Stimulated activated memory B cell treated with anti-CD40 and anti-IgM and Interleukin-4, amounts not matched to agents 10 μg/mL and 1 μg/mL and 100 μg/mL, for 72 hours (primary cell): Measurements from ENCODE around the gene IDH3G.
A peak's percentile ranks its signal among the peaks of the same experiment; 100 is the strongest.

Experiments
- ATAC-seq: fragments of 150-1000 bp; cut with Tn5 transposase; 2 replicates; pipeline ENCODE4 v1.10.0; 2021
- H3K27ac Mint-ChIP-seq: one replicate; pipeline ENCODE4 v1.8.0; 2022; ENCODE audit warnings: mild to moderate bottlenecking, mixed read lengths
- H3K27me3 Mint-ChIP-seq: one replicate; pipeline ENCODE4 v1.8.0; 2022; ENCODE audit warnings: mixed read lengths
- H3K36me3 Mint-ChIP-seq: one replicate; pipeline ENCODE4 v1.8.0; 2022; ENCODE audit warnings: mixed read lengths
- H3K4me1 Mint-ChIP-seq: one replicate; pipeline ENCODE4 v1.8.0; 2022; ENCODE audit warnings: mixed read lengths
- H3K4me3 Mint-ChIP-seq: one replicate; pipeline ENCODE4 v1.8.0; 2022; ENCODE audit warnings: mild to moderate bottlenecking, moderate library complexity, mixed read lengths
- H3K9me3 Mint-ChIP-seq: one replicate; pipeline ENCODE4 v1.8.0; 2022; ENCODE audit warnings: mixed read lengths

IDH3G gene

DNA sequence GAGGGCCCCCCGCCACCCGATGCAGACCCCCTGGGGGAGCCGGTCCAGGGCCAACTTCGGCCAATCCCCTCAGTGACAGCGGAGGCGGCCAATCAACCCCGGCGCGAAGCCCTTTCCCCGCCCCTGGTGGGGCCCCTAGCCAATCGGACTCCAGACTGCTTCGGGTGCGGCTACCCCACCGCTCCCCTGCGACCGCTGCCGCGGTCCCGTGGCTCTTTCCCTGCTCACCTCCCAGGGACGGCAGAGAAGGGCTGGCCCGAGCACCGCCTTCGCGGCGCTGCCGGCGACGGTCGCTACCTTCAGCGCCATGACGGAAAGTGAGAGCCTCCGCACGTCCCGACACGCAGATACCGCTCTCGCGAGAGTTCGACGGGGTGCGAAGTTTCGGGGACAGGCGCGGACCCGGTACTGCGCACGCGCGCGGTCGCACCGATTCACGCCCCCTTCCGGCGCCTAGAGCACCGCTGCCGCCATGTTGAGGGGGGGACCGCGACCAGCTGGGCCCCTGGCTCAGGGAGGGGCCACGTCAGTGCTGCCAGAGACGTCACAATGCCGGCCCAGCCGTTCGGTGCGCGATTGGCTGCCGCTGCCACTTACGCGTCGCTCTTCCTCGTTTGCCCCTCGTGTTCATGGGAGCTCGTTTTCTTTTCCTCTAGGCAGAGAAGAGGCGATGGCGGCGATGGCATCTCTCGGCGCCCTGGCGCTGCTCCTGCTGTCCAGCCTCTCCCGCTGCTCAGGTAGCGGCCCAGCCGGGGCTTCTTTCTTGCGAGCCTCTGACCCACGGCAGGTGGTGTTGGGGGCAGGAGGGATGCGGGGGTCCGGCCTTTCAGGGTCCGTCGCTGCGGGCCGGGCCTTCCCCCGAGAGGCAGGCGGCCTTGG, at the start of gene IDH3G, which contains the start of gene SSR4:
IDH3G (minus strand) TSS at position 358 of the 879 bp plus-strand sequence; CDS start at position 309, 49 bp downstream.
SSR4 (plus strand) TSS at position 651 of the 879 bp plus-strand sequence; CDS start at position 671, 20 bp downstream.
- no peaks in the 10 kb centered on the region for H3K9me3 Mint-ChIP-seq
- ATAC-seq = peak; percentile 97
- peak within 1 kb of the TSS; percentile 99 for H3K27ac Mint-ChIP-seq
- no peaks in the 10 kb centered on the region for H3K27me3 Mint-ChIP-seq
- peaks cover 17% of the 10 kb centered on the region for H3K4me1 Mint-ChIP-seq
- H3K36me3 Mint-ChIP-seq = peaks cover 13% of the 10 kb centered on the region
- peak within 1 kb of the TSS; percentile 99 for H3K4me3 Mint-ChIP-seq

DNA sequence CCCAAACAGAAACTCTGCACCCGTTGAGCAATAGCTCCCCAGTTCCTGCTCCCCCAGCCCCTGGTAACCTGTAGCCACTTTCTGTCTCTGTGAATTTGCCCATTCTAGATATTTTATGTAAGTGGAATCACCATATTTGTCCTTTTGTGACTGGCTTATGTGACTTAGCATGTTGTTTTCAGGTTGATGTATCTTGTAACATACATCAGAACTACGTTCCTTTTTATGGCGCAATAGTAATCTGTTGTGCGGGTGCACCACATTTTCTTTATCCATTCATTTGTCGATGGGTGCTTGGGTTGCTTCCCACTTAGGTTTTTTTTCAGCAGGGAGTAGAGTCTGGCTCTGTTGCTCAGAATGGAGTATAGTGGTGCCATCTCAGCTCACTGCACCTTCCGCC, 42.7 kb upstream of the IDH3G start:
- peaks cover 33% of the 10 kb centered on the region for H3K27me3 Mint-ChIP-seq
- H3K36me3 Mint-ChIP-seq = no peaks in the 10 kb centered on the region
- no peak overlapping the region for H3K4me3 Mint-ChIP-seq
- no peaks in the 10 kb centered on the region for H3K4me1 Mint-ChIP-seq
- no peaks in the 10 kb centered on the region for H3K9me3 Mint-ChIP-seq
- H3K27ac Mint-ChIP-seq = no peak overlapping the region
- no peak for ATAC-seq

DNA sequence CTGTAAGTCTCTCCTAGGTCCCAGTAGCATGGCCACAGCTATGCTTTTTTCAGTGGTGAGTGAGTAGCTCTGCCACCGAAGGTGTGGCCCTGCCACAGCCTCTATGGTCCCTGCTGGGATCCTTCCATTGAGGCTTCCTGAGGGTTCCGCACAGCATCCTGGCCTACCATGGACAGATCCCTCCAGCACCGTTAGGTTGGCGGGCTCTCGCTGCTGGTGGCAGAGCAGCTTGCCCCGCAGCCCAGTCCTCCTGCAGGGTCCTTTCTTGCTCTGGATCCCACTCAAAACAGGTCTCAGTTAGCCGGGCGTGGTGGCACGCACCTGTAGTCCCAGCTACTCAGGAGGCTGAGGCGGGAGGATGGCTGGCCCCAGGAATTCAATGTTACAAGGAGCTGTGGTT, 38.6 kb upstream of the IDH3G start:
- Mint-ChIP-seq H3K4me1 (no peaks in the 10 kb centered on the region), H3K9me3 (no peaks in the 10 kb centered on the region), H3K4me3 (no peak overlapping the region), H3K27ac (no peak overlapping the region), H3K27me3 (peaks cover 43% of the 10 kb centered on the region), H3K36me3 (no peaks in the 10 kb centered on the region)
- ATAC-seq = no peak

DNA sequence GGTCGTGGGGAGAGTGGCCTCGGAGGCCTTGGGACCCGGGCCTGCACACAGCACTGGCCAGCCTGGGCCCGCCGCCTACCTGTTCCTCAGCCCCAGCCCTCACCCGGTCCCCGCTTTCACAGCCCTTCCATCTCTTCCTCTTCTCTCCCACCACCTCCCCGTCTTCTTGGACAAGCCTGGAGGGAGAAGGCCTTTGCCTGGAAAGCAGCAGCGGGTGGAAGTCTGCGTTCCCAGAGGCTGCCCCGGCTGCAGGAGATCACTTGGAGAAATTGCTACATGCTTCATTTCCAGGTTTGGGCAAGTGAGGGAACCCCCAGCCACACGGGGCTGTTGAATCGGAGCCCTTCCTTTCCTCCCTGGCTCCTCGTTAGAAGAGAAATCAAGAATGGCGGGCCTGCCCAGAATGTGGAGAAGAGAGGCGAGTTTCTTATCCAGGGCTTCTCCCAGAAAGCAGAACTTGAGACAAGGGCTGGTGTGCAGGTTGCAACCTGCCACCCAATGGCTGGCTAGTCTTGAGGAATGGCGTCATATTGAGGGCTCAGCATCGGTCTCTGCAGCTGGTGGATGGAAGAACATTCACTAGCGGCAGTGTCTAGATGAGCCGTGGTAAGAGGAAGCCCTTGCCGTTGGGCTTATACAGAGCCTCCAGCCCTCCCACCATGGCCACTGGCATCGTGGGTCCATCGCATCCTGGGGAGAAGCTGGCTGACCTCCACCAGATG, 37.4 kb upstream of the IDH3G start:
- Mint-ChIP-seq H3K4me1 (no peaks in the 10 kb centered on the region), H3K27ac (no peak overlapping the region), H3K9me3 (no peaks in the 10 kb centered on the region), H3K27me3 (peaks cover 52% of the 10 kb centered on the region), H3K4me3 (peak overlapping the region; percentile 53), H3K36me3 (no peaks in the 10 kb centered on the region)
- no peak for ATAC-seq

DNA sequence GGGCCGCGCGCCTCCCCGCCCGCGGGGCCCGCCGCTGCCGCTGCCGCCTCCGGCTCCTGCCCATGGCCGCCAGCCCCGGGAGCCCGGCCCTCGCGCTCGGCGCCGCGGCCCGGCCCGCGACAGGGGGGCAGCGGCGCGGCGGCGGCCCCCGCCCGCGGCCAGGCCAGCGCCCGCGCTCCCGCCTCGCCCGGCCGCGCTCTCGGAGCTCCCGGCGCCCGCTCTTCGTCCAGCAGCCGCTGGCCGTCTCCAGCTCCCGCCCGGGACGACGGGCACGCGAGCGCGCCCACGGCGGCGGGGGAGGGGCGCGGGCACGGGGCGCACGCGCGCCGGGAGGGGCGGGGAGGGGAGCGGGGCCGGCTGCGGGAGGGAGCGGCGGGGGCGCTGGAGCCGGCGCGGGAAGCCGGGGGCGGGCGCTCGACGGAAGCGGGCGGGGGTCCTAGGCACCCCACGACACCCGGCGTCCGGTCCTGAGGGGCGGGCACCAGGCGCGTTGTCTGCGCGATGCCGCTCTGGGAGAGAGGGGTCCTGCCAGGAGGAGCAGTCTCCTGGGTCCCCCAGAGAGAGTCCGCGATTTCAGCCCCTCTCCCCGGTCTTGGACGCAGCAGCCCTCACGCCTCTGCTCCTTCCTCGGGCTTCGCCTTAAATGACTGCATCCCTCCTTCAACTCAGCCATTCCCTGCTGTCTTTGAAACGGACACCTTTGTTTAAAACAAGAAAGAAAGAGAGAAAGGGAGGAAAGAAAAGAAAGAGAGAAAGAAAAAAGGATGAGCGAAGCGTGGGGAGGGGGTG, 36.7 kb upstream of the IDH3G start:
- Mint-ChIP-seq H3K27ac (no peak overlapping the region), H3K4me1 (no peaks in the 10 kb centered on the region), H3K9me3 (no peaks in the 10 kb centered on the region), H3K4me3 (no peak overlapping the region), H3K36me3 (no peaks in the 10 kb centered on the region), H3K27me3 (peaks cover 52% of the 10 kb centered on the region)
- no peak for ATAC-seq

DNA sequence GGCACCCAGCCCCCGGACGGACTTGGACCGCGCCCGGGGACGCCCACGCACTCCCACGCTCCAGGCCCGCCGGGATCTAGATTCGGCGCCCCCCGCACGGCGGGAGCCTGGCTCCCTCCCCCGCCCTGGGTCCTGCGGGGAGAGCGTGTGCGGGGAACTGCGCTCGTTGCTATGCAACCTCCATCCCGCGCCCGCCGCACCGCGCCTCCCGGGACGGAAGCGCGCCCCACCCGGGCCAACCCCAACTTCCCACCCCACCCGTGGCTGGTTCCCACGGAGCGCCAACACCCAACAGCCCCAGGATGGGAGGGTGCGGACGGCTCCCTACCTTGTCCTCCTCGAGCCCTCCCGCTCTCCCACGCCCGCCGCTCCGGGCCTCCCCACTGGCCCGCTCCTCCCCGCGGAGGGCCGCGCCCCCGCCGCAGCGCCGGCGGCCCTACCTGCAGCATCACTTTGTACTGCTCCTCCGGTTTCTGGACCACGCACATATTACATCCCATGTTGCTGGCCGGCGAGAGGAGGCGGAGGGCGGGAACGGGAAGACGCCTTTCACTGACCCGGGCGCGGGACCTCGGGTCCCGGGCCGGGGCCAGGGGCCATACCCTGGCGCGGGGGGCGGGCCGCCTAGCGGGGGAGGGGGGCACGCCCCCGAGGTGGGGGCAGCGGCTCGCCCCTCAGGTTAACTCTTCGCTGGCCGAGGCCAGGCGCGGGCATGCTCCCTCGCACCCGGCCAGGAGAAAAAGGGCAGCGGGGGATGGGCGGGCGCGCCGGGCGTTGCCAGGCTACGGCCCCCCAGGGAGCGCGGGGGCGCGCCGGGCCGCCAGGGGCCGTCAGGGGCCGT, 35.8 kb upstream of the IDH3G start, which contains the start of gene PDZD4:
PDZD4 (minus strand) TSS at position 746 of the 841 bp plus-strand sequence; CDS start at position 500, 246 bp downstream.
- Mint-ChIP-seq H3K36me3 (no peaks in the 10 kb centered on the region), H3K4me3 (peak within 1 kb of the TSS; percentile 60), H3K27me3 (peaks cover 52% of the 10 kb centered on the region), H3K27ac (no peak within 1 kb of the TSS), H3K9me3 (no peaks in the 10 kb centered on the region), H3K4me1 (no peaks in the 10 kb centered on the region)
- ATAC-seq = peak; percentile 27

DNA sequence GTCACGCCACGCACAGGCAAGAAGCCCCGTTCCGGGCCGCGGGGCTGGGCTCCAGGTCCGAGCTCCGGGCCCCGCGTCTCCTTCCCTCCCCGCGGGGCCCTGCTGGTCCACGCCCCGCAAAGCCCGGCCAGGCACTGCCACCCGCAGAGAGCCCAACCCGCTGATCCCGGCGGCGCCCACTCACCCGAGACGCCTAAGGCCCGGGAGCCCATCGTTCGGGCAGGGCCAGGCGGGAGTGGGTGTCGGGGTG, 35.3 kb upstream of the IDH3G start:
- peaks cover 52% of the 10 kb centered on the region for H3K27me3 Mint-ChIP-seq
- no peak overlapping the region for H3K4me3 Mint-ChIP-seq
- H3K27ac Mint-ChIP-seq = no peak overlapping the region
- no peaks in the 10 kb centered on the region for H3K36me3 Mint-ChIP-seq
- H3K9me3 Mint-ChIP-seq = no peaks in the 10 kb centered on the region
- no peak for ATAC-seq
- no peaks in the 10 kb centered on the region for H3K4me1 Mint-ChIP-seq

DNA sequence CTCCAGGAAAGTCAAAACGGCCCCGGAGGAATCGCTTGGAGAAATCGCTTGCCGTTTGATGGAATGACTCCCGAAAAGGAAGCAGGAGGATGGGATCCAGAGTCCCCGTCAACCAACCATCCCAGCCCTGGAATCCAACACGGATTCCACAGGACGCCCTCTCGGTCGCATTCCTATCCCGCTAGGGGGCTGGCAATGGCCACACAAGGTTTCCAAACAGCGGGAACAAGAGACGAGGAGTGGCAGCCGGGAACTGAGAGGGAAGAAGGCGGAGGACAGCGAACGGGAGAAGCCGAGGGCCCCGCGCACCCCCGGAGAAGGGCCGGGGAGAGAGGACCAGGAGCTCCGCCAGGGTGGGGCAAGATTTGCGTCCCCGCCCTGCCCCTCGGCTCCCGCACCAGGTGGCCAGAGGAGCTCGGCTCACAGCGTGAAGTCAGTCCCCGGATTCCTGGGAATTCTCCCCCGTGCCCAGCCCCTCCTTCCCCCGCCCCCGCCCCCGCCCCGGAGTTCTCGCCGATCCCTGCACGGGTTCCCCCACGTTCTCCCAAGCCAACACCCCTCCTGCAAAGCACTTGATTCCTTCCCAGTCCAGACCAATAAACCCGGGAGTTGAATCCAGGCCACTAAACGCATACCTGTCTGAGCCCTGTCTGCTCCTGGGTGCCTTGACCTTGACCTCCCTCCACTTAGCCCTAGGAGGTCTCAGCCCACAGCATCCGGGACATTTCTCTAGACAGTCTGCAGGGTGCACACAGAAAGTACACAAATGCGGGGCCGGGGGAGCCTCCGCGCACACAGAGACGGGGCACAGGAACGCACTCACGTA, 34.8 kb upstream of the IDH3G start:
- no peak for ATAC-seq
- Mint-ChIP-seq H3K36me3 (no peaks in the 10 kb centered on the region), H3K27ac (no peak overlapping the region), H3K4me3 (peak overlapping the region; percentile 29), H3K27me3 (peaks cover 58% of the 10 kb centered on the region), H3K4me1 (no peaks in the 10 kb centered on the region), H3K9me3 (no peaks in the 10 kb centered on the region)

DNA sequence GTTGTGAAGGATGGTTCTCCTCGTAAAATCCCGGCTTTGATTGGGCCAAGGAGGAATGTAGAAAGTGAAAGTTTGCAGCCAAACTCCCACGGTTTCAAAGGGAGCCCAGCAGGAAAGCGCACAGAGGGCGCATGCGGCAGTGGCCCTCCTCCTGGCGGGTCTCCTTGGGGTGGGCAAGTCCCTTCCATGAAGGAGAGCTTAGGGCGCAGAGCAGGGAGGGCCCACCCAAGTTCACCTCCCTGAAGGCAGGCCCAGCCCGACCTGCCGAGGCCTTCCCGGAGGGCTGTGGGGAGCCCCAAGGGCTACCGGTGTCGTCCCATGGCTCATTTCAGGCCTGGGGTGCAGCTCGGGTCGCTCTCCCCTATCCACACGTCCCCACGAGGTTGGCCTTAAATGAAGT, 34.1 kb upstream of the IDH3G start:
- no peaks in the 10 kb centered on the region for H3K36me3 Mint-ChIP-seq
- H3K27ac Mint-ChIP-seq = no peak overlapping the region
- H3K4me3 Mint-ChIP-seq = no peak overlapping the region
- no peaks in the 10 kb centered on the region for H3K9me3 Mint-ChIP-seq
- peaks cover 61% of the 10 kb centered on the region for H3K27me3 Mint-ChIP-seq
- no peaks in the 10 kb centered on the region for H3K4me1 Mint-ChIP-seq
- ATAC-seq = no peak

DNA sequence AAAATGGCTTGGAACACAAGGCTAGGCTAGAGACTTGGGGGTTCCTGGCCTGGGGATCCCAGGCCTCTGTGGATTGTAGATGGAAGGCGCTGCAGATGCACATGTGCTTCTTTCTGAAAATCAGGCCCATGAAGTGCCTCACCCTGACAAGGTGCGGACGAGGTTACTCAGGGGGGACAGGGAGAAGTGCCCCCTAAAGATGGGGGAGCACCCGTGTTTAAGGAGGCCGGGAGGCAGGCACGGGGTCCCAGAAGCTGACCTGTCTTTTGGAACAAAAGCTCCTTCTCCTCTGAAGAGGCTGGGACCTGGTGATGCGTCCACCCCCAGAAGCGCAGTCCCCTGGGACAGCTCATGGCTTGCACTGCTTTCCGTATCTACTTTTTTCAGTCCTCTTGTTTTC, 33.7 kb upstream of the IDH3G start:
- Mint-ChIP-seq H3K27ac (no peak overlapping the region), H3K36me3 (no peaks in the 10 kb centered on the region), H3K9me3 (no peaks in the 10 kb centered on the region), H3K27me3 (peaks cover 57% of the 10 kb centered on the region), H3K4me3 (no peak overlapping the region), H3K4me1 (no peaks in the 10 kb centered on the region)
- no peak for ATAC-seq

DNA sequence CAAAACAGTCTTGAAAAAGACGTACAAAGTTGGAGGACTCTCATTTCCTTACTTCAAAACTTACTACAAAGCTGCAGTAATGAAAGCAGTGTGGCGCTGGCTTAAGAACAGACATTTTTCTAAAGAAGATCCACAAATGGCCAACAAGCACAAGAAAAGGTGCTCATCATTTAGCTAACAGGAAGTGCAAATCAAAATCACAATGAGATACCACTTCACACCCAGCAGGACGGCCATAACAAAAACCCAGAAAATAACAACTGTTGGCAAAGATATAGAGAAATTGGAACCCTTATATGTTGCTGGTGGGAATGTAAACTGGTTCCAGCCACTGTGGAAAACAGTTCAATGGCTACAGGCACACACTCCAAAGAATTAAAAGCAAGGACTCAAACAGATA, 32.8 kb upstream of the IDH3G start:
- Mint-ChIP-seq H3K36me3 (no peaks in the 10 kb centered on the region), H3K9me3 (no peaks in the 10 kb centered on the region), H3K4me1 (peaks cover 8% of the 10 kb centered on the region), H3K4me3 (no peak overlapping the region), H3K27me3 (peaks cover 57% of the 10 kb centered on the region), H3K27ac (no peak overlapping the region)
- no peak for ATAC-seq

DNA sequence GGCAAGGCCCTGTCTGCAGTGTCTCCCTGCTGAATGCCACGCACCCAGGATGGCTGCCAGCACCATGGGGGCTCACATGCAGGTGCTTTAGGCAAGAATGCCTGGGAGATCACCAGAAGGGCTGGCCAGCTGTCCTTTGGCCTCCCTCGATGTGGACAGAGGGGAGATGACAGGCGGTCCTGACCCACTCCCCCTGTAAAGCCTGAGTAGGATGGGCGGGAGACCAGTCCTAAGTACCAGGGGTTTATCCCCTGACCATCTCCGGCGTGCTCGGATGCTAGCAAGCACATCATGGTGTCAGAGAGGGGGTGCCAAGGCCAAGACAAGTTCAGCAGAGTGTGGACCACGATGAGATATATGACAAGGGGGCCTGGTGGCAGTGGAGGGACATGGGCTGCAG, 30.9 kb upstream of the IDH3G start:
- H3K27me3 Mint-ChIP-seq = peaks cover 47% of the 10 kb centered on the region
- H3K4me3 Mint-ChIP-seq = no peak overlapping the region
- H3K4me1 Mint-ChIP-seq = peaks cover 11% of the 10 kb centered on the region
- no peaks in the 10 kb centered on the region for H3K36me3 Mint-ChIP-seq
- no peak for ATAC-seq
- no peak overlapping the region for H3K27ac Mint-ChIP-seq
- H3K9me3 Mint-ChIP-seq = no peaks in the 10 kb centered on the region

DNA sequence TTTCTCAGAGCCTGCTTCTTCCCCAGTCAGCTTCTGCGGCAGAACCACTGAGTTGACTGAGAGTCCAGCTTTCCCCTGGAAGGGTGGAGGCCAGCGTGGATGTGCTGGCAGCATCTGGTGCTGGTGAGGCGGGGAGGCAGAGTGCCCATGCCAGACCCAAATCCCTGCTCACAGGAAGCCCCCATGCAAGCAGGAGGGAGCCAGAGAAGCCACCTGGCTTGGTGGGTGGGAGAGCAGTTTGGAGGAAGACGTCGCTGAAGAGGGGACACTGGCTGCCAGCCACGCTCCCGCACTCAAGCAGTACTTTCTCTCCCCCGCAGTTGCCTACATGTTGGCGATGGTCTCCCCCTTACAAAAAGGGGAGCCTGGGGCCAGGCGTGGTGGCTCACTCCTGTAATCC, 30.2 kb upstream of the IDH3G start:
- Mint-ChIP-seq H3K4me3 (no peak overlapping the region), H3K9me3 (no peaks in the 10 kb centered on the region), H3K36me3 (no peaks in the 10 kb centered on the region), H3K27ac (no peak overlapping the region), H3K27me3 (peaks cover 44% of the 10 kb centered on the region), H3K4me1 (peaks cover 11% of the 10 kb centered on the region)
- ATAC-seq = no peak

DNA sequence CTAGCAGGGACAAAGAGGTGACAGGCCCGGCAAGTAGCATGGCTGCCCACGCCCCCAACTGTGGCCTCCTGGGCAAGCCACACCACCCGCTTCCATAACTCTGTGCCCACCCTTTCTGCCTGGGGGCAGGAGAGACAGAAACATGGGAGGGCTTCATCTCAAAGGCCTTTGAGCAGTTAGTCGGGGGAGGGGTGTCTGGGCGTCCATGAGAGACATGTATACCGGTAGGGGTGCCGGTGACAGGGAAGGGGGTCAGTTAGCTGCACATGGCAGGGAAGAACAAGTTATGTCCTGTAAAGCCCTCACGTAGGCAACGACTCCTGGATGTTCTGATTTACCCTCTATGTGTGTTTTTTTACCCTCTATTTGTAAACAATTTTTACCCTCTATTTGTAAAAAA, 26.9 kb upstream of the IDH3G start:
- Mint-ChIP-seq H3K4me3 (no peak overlapping the region), H3K27me3 (peaks cover 46% of the 10 kb centered on the region), H3K27ac (no peak overlapping the region)

More for the DNA sequence above, 26.9 kb upstream of the IDH3G start:
- H3K36me3 Mint-ChIP-seq = no peaks in the 10 kb centered on the region
- ATAC-seq = no peak
- H3K9me3 Mint-ChIP-seq = no peaks in the 10 kb centered on the region
- peaks cover 20% of the 10 kb centered on the region for H3K4me1 Mint-ChIP-seq
